ENCODE measurements around the gene MAPKAPK5.

DNA sequence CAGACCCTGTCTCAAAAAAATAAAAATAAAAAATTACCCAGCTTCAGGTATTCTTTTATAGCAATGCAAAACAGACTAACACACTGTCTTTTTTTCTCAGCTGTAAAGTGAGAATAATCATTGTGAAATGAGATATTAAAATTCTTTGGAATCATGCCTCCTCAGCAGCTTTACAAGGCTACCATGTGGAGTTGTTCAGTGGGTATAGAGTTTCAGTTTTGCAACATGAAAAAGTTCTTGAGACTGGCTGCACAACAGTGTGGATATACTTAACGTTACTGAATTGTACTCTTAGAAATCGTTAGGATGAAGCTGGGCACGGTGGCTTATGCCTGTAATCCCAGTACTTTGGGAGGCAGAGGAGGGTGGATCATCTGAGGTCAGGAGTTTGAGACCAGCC is 15.7 kb upstream of the MAPKAPK5 start:
- TF ChIP-seq YY1 (IDR thresholded peaks at IDR 0.05; ENCODE audit: insufficient read depth, insufficient read length) (no peak), SUZ12 (IDR thresholded peaks at IDR 0.05; ENCODE audit: extremely low read depth, insufficient read depth, insufficient read length) (no peak), ZNF274 (IDR thresholded peaks at IDR 0.05; ENCODE audit: low read depth, low read length) (no peak)
